GM19397 (cell line): ENCODE data around the gene WNT2B.

ENCODE experiments used
- ATAC-seq: cut with Tn5 transposase; IDR thresholded peaks from one replicate; pipeline ENCODE4 v1.9.1; 2021; ENCODE audit warnings: mild to moderate bottlenecking, moderate library complexity; ENCODE audit not compliant: unreplicated experiment

Gene WNT2B

DNA sequence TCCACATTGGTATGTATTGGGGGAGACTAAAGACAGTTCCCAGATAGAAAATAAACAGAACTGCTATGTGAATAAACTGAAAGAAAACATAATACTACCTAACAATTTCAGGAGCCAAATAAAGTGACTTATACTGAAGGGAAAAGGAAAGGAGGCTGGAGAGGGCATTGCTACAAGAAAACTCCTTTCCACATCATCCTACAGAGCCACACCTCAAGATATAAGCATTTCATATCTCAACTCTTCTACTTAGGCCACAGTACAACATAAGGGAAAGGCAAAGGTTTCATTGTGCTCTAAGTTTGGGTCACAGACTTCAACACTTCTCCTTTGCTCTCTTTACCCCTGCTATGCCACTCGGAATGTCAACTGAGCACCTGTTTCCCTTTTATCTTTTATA, 55.3 kb downstream of the WNT2B start:
- ATAC-seq, result no peak

DNA sequence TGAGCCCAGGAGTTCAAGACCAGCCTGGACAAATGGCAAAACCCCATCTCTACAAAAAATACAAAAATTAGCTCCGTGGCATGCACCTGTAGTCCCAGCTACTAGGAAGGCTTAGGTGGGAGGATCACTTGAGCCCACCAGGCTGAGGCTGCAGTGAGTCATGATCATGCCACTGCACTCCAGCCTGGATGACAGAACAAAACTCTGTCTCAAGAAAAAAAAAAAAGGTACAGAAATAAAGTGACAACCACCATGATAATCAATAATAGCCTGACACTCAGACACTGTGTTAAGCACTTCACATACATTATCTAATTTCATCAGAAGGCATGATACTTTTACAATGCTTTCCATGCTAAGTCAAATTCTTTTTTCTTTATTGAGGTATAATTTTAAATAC, 57.0 kb downstream of the WNT2B start:
- ATAC-seq, result no peak

- ATAC-seq, result no peak
These were observed 66.5 kb downstream of the WNT2B start for GRCh38 chr1:112575154-112575804.

GRCh38 chr1:112576240-112576639, 67.5 kb downstream of the WNT2B start:
- no peak for ATAC-seq
